ENCODE data around the gene CXCL16. TPM values are rescaled to one million over a fixed set of nuclear protein-coding genes. Genes with fewer than 3 reads are reported as not detected.
A peak's percentile ranks its signal among the peaks of the same experiment; 100 is the strongest.

CXCL16 gene
- total and polyA plus RNA-seq, 2 of the 13 experiments (the other 11 are each of a cell fraction or from before 2014, with no cell fraction given): 9.4 to 101 TPM

DNA sequence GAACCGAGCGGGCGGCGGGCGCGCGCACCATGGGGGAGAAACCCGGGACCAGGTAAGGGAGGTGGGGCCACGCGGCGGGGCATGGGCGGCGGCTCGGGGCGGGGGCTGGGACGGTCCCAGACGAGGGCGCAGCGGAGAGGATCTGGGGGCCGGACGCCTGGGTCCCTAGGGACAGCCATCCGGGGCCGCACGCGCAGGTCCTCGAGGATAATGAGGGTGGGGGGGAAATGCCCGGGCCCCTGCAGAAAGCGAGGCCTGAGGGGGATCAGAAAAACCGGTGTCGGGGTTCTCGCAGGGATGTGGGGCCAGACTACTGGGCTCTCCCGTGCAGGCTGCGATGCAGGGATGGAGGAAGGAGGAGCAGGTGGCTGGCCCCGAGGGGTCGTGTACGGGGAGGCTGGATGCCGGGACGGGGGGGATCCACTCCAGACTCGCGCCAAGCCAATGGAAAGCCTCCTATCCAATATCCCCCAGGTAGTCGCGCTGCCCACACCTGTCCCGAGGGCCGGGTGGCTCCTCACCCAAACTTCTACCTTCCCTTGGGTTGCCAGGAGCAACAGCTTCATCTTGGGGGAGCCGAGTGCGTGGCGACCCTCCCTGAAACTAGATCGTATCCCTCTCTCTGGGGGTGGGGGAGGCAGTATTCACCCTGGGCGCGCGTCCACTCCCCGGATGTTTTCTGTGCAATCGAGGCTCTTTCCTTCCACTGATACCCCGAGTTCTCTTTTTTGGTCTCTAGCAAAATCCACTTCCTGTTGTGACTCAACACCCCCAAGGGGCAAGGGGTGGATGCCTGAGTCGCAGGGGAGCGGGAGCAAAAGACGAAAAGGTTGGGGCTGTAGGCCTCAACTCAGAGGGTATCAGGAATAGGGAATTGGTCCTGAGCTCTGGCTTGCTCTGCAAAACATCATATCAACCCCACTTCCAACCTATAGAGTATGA, 28.8 kb downstream of the CXCL16 start (continued):
- TF ChIP-seq ZSCAN21 (CRISPR knock-in tag; IDR thresholded peaks at IDR 0.05; ENCODE audit: borderline replicate concordance) (0 out of 2 replicates have a peak, but pooled peaks have one; percentile 45), ZNF776 (CRISPR knock-in tag; IDR thresholded peaks at IDR 0.05) (no peak), ZFX (CRISPR knock-in tag; IDR thresholded peaks at IDR 0.05; ENCODE audit: low read depth) (0 out of 2 replicates have a peak, but pooled peaks have one; percentile 15), CENPT (CRISPR knock-in tag; IDR thresholded peaks at IDR 0.05; ENCODE audit: low read depth) (0 out of 2 replicates have a peak, but pooled peaks have one; percentile 56), AHR (CRISPR knock-in tag; IDR thresholded peaks at IDR 0.05) (0 out of 2 replicates have a peak, but pooled peaks have one; percentile 18), ARID4A (CRISPR knock-in tag; IDR thresholded peaks at IDR 0.05; ENCODE audit: borderline replicate concordance) (peak; percentile 13; the same call in 1 of the 2 replicates), ARID2 (CRISPR knock-in tag; IDR thresholded peaks at IDR 0.05; ENCODE audit: borderline replicate concordance) (0 out of 2 replicates have a peak, but pooled peaks have one; percentile 16), ZBTB34 (CRISPR knock-in tag; IDR thresholded peaks at IDR 0.05) (0 out of 2 replicates have a peak, but pooled peaks have one; percentile 35), KDM5B (CRISPR knock-in tag; IDR thresholded peaks at IDR 0.05; ENCODE audit: borderline replicate concordance) (peak; percentile 29; the same call in 1 of the 2 replicates), SALL2 (CRISPR knock-in tag; IDR thresholded peaks at IDR 0.05) (0 out of 2 replicates have a peak, but pooled peaks have one; percentile 50), HES4 (CRISPR knock-in tag; IDR thresholded peaks at IDR 0.05; ENCODE audit: borderline replicate concordance) (0 out of 2 replicates have a peak, but pooled peaks have one; percentile 45), HDAC2 (CRISPR knock-in tag; IDR thresholded peaks at IDR 0.05) (0 out of 2 replicates have a peak, but pooled peaks have one; percentile 15)
- TF ChIP-seq, protein P1, sequence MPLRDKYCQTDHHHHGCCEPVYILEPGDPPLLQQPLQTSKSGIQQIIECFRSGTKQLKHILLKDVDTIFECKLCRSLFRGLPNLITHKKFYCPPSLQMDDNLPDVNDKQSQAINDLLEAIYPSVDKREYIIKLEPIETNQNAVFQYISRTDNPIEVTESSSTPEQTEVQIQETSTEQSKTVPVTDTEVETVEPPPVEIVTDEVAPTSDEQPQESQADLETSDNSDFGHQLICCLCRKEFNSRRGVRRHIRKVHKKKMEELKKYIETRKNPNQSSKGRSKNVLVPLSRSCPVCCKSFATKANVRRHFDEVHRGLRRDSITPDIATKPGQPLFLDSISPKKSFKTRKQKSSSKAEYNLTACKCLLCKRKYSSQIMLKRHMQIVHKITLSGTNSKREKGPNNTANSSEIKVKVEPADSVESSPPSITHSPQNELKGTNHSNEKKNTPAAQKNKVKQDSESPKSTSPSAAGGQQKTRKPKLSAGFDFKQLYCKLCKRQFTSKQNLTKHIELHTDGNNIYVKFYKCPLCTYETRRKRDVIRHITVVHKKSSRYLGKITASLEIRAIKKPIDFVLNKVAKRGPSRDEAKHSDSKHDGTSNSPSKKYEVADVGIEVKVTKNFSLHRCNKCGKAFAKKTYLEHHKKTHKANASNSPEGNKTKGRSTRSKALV (CRISPR knock-in tag; IDR thresholded peaks at IDR 0.05): no peak
- TF ChIP-seq, protein P2, sequence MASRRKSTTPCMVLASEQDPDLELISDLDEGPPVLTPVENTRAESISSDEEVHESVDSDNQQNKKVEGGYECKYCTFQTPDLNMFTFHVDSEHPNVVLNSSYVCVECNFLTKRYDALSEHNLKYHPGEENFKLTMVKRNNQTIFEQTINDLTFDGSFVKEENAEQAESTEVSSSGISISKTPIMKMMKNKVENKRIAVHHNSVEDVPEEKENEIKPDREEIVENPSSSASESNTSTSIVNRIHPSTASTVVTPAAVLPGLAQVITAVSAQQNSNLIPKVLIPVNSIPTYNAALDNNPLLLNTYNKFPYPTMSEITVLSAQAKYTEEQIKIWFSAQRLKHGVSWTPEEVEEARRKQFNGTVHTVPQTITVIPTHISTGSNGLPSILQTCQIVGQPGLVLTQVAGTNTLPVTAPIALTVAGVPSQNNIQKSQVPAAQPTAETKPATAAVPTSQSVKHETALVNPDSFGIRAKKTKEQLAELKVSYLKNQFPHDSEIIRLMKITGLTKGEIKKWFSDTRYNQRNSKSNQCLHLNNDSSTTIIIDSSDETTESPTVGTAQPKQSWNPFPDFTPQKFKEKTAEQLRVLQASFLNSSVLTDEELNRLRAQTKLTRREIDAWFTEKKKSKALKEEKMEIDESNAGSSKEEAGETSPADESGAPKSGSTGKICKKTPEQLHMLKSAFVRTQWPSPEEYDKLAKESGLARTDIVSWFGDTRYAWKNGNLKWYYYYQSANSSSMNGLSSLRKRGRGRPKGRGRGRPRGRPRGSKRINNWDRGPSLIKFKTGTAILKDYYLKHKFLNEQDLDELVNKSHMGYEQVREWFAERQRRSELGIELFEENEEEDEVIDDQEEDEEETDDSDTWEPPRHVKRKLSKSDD (CRISPR knock-in tag; IDR thresholded peaks at IDR 0.05; ENCODE audit: low read depth): 0 out of 2 replicates have a peak, but pooled peaks have one; percentile 15
- TF ChIP-seq, protein P3, sequence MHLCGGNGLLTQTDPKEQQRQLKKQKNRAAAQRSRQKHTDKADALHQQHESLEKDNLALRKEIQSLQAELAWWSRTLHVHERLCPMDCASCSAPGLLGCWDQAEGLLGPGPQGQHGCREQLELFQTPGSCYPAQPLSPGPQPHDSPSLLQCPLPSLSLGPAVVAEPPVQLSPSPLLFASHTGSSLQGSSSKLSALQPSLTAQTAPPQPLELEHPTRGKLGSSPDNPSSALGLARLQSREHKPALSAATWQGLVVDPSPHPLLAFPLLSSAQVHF (CRISPR knock-in tag; IDR thresholded peaks at IDR 0.05): 0 out of 2 replicates have a peak, but pooled peaks have one; percentile 6

Measured in HepG2 (cell line).